Measurements from ENCODE around the gene IL17RE. TPM values are rescaled to one million over a fixed set of nuclear protein-coding genes. Genes with fewer than 3 reads are reported as not detected.
"Not testable (repeated sequence)": the region's sequence is repeated elsewhere in the genome, so short reads cannot be mapped to it uniquely, and the experiment has no call there.

IL17RE gene
- total RNA-seq, 1 donor from 2014 or later, result 21.7 TPM

- intact Hi-C loops (cut with DNase I), result loop anchor here (2.0 to 10.0 kb wide), 2 partner anchors 93 to 309 kb away; partner anchors contain the start of gene TATDN2
- Histone ChIP-seq H3K36me3 (peaks cover 27 to 28% of the 10 kb centered on the region in 2 donors), H3K4me1 (peaks cover 11 to 21% of the 10 kb centered on the region in 2 donors), H3K9me3 (no peaks in the 10 kb centered on the region), H3K27me3 (no peaks in the 10 kb centered on the region), H3K27ac (peak overlapping the region in 1 of 2 donors; percentile 99), H3K4me3 (peak overlapping the region in 1 of 2 donors; percentile 96)
- no peak for TF ChIP-seq CTCF (IDR thresholded peaks at IDR 0.05)
- DNase-seq (ENCODE audit: low spot score in 2 of 2), result no peak
Measured at GRCh38 chr3:9935966-9936510, 33.4 kb downstream of the IL17RE start.

DNA sequence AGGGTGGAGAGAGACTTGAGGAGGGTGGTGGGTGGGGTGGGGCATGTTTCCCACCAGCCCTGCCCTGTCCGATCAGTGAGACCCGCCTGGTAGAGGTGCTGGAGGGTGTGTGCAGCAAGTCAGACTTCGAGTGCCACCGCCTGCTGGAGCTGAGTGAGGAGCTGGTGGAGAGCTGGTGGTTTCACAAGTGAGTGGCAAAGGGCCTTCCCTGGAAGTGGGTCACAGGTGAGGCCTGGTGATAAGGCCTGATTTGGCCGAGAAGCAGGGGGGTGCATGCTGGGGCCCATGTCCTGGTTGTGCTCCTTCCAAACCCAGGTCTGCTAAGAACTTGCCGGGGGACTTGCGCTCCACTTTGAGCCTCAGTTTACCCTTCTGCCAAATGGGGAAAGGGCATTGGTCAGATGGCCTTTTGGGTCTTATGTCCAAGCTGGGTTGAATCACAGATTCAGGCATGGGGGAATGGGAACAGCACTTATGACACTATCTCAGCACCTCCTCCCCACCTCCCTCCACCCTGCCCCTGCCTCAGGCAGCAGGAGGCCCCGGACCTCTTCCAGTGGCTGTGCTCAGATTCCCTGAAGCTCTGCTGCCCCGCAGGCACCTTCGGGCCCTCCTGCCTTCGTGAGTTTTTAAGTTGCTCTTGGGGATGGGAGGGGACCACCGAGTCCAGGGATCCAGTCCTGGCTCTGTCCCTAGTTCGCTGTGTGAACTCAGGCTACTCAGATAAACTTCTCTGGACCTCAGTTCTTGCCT lies 35.0 kb downstream of the IL17RE start:
- intact Hi-C loops (cut with DNase I), result loop anchor here (10.0 kb wide), 1 partner anchor 307 kb away; the partner anchor contains the start of gene TATDN2
- H3K4me3 ChIP-seq, result no peak overlapping the region
- no peak for DNase-seq (ENCODE audit: low spot score in 2 of 2)
- no peak for TF ChIP-seq CTCF (IDR thresholded peaks at IDR 0.05)
- no peaks in the 10 kb centered on the region for H3K9me3 ChIP-seq
- no peaks in the 10 kb centered on the region for H3K27me3 ChIP-seq
- H3K36me3 ChIP-seq, result peaks cover 31 to 35% of the 10 kb centered on the region in 2 donors
- H3K4me1 ChIP-seq, result peaks cover 11 to 13% of the 10 kb centered on the region in 2 donors
- no peak overlapping the region for H3K27ac ChIP-seq

GRCh38 chr3:9938966-9939365 lies 36.3 kb downstream of the IL17RE start:
- intact Hi-C loops (cut with DNase I), result loop anchor here (10.0 kb wide), 1 partner anchor 306 kb away; the partner anchor contains the start of gene TATDN2
- Histone ChIP-seq H3K27me3 (no peaks in the 10 kb centered on the region), H3K4me1 (peaks cover 8 to 13% of the 10 kb centered on the region in 2 donors), H3K27ac (no peak overlapping the region), H3K36me3 (peaks cover 35 to 37% of the 10 kb centered on the region in 2 donors), H3K9me3 (no peaks in the 10 kb centered on the region), H3K4me3 (no peak overlapping the region)
- no peak for DNase-seq (ENCODE audit: low spot score in 2 of 2)
- TF ChIP-seq CTCF (IDR thresholded peaks at IDR 0.05), result no peak

DNA sequence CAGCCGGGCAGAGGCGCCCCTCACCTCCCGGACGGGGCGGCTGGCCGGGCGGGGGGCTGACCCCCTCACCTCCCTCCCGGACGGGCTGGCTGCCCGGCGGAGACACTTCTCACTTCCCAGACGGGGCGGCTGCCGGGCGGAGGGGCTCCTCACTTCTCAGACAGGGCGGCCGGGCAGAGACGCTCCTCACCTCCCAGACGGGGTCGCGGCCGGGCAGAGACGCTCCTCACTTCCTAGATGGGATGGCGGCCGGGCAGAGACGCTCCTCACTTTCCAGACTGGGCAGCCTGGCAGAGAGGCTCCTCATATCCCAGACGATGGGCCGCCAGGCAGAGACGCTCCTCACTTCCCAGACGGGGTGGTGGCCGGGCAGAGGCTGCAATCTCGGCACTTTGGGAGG lies 37.3 kb downstream of the IL17RE start:
- H3K36me3 ChIP-seq, result peaks cover 37 to 38% of the 10 kb centered on the region in 2 donors
- not testable (repeated sequence) for H3K4me3 ChIP-seq; H3K9me3 ChIP-seq; DNase-seq (ENCODE audit: low spot score in 2 of 2); H3K27ac ChIP-seq; H3K4me1 ChIP-seq; H3K27me3 ChIP-seq
- intact Hi-C loops (cut with DNase I), result loop anchor here (10.0 kb wide), 1 partner anchor 305 kb away; the partner anchor contains the start of gene TATDN2

DNA sequence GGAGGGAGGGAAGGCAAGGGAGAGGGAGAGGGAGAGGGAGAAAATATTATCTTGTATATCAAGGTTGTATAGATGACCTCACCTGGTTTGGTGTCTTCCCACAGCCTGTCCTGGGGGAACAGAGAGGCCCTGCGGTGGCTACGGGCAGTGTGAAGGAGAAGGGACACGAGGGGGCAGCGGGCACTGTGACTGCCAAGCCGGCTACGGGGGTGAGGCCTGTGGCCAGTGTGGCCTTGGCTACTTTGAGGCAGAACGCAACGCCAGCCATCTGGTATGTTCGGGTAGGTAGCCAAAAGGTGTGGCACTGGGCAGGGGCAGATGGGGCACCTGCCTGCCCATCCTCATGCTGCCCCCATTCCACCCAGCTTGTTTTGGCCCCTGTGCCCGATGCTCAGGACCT lies 38.1 kb downstream of the IL17RE start:
- Histone ChIP-seq H3K36me3 (peaks cover 37% of the 10 kb centered on the region in 2 donors), H3K9me3 (no peaks in the 10 kb centered on the region), H3K4me1 (no peaks in the 10 kb centered on the region), H3K4me3 (no peak overlapping the region), H3K27me3 (no peaks in the 10 kb centered on the region), H3K27ac (no peak overlapping the region)
- intact Hi-C loops (cut with DNase I), result no loop called here
- TF ChIP-seq CTCF (IDR thresholded peaks at IDR 0.05), result no peak
- no peak for DNase-seq (ENCODE audit: low spot score in 2 of 2)

DNA sequence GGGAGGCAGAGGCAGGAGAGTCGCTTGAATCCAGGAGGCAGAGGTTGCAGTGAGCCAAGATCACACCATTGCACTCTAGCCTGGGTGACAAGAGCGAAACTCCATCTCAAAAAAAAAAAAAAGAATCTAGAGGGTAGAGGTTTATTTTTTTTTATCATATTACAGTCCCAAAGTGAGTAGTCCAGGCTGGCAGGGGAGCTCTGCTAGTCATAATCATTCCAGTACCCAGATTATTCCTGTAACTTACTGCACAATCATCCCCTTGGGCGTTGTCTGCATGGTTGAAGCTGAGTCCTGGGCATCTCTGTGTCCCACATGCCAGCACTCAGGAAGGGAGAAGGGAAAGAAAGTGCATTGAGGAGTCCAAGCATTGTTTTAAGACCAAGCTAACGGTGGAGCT lies 39.5 kb downstream of the IL17RE start:
- no peak for TF ChIP-seq CTCF (IDR thresholded peaks at IDR 0.05)
- no peak overlapping the region for H3K4me3 ChIP-seq
- no peak overlapping the region for H3K27ac ChIP-seq
- H3K9me3 ChIP-seq, result no peaks in the 10 kb centered on the region
- no peak for DNase-seq (ENCODE audit: low spot score in 2 of 2)
- intact Hi-C loops (cut with DNase I), result no loop called here
- H3K27me3 ChIP-seq, result no peaks in the 10 kb centered on the region
- peaks cover 26 to 27% of the 10 kb centered on the region in 2 donors for H3K36me3 ChIP-seq
- H3K4me1 ChIP-seq, result no peaks in the 10 kb centered on the region

Data from ascending aorta (tissue), 2 donors.